Activated CD8-positive, alpha-beta T cell treated with anti-CD3 and anti-CD28 coated beads for 36 hours (primary cell): ENCODE measurements around the gene SYT7. TPM values are rescaled to one million over a fixed set of nuclear protein-coding genes. Genes with fewer than 3 reads are reported as not detected.

Source experiments
- ATAC-seq: fragments of 200-7000 bp; cut with Tn5 transposase; one replicate; pipeline ENCODE4 v1.10.0; 2021; ENCODE audit warnings: mild to moderate bottlenecking, moderate library complexity
- CTCF ChIA-PET: fragments of 350-600 bp; sonication (Branson Sonifier 250); formaldehyde crosslinking; loops from one replicate; lab custom pipeline; 2021; ENCODE audit warnings: antibody characterized with exemption; lab: Charles Lee
- POLR2A ChIA-PET: fragments of 350-600 bp; sonication (Branson Sonifier 250); formaldehyde crosslinking; loops from one replicate; lab custom pipeline; 2021; ENCODE audit warnings: antibody characterized with exemption; lab: Charles Lee
- DNase-seq: peaks from one replicate; pipeline ENCODE4 v3.0.0-alpha.2; 2020
- H3K27ac Mint-ChIP-seq: one replicate; pipeline ENCODE4 v1.8.0; 2021; ENCODE audit warnings: mild to moderate bottlenecking, mixed read lengths
- H3K27me3 Mint-ChIP-seq: one replicate; pipeline ENCODE4 v1.8.0; 2021; ENCODE audit warnings: mixed read lengths
- H3K36me3 Mint-ChIP-seq: one replicate; pipeline ENCODE4 v1.8.0; 2021; ENCODE audit warnings: low read depth, mixed read lengths
- H3K4me1 Mint-ChIP-seq: one replicate; pipeline ENCODE4 v1.8.0; 2021; ENCODE audit warnings: low read depth, mixed read lengths
- H3K4me3 Mint-ChIP-seq: one replicate; pipeline ENCODE4 v1.8.0; 2021; ENCODE audit warnings: mild to moderate bottlenecking, moderate library complexity, mixed read lengths
- H3K9me3 Mint-ChIP-seq: one replicate; pipeline ENCODE4 v1.8.0; 2021; ENCODE audit warnings: mixed read lengths
- intact Hi-C: fragments of 100-400 bp; cut with micrococcal nuclease; formaldehyde crosslinking; loops from one replicate; pipeline ENCODE4 v1.10.0; 2022
- total RNA-seq, 2 experiments: library from RNA; stranded (reverse); gene quantifications; one replicate each; pipeline ENCODE4 v1.2.3, GENCODE V29; 2021
- TF ChIP-seq, protein P1 (sequence below): fragments of 200-600 bp; IDR thresholded peaks from one replicate; pipeline ENCODE4 v1.8.0; 2022; ENCODE audit warnings: antibody characterized with exemption, mild to moderate bottlenecking

SYT7 gene
- total RNA-seq, 2 experiments from 2014 or later: not detected

- TF ChIP-seq, protein P1, sequence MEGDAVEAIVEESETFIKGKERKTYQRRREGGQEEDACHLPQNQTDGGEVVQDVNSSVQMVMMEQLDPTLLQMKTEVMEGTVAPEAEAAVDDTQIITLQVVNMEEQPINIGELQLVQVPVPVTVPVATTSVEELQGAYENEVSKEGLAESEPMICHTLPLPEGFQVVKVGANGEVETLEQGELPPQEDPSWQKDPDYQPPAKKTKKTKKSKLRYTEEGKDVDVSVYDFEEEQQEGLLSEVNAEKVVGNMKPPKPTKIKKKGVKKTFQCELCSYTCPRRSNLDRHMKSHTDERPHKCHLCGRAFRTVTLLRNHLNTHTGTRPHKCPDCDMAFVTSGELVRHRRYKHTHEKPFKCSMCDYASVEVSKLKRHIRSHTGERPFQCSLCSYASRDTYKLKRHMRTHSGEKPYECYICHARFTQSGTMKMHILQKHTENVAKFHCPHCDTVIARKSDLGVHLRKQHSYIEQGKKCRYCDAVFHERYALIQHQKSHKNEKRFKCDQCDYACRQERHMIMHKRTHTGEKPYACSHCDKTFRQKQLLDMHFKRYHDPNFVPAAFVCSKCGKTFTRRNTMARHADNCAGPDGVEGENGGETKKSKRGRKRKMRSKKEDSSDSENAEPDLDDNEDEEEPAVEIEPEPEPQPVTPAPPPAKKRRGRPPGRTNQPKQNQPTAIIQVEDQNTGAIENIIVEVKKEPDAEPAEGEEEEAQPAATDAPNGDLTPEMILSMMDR: no peak
- Mint-ChIP-seq H3K27ac (no peak overlapping the region), H3K4me1 (no peaks in the 10 kb centered on the region), H3K4me3 (no peak overlapping the region), H3K36me3 (no peaks in the 10 kb centered on the region), H3K27me3 (peaks cover 18% of the 10 kb centered on the region), H3K9me3 (no peaks in the 10 kb centered on the region)
- ATAC-seq (no peak), DNase-seq (no peak)
- intact Hi-C loops: loop anchor here (10.0 kb wide), 1 partner anchor 97 kb away; no protein-coding TSS in a partner anchor
- POLR2A ChIA-PET: no interaction called here
- CTCF ChIA-PET: no interaction called here
Observed at GRCh38 chr11:61537326-61537725, 43.5 kb downstream of the SYT7 start.

DNA sequence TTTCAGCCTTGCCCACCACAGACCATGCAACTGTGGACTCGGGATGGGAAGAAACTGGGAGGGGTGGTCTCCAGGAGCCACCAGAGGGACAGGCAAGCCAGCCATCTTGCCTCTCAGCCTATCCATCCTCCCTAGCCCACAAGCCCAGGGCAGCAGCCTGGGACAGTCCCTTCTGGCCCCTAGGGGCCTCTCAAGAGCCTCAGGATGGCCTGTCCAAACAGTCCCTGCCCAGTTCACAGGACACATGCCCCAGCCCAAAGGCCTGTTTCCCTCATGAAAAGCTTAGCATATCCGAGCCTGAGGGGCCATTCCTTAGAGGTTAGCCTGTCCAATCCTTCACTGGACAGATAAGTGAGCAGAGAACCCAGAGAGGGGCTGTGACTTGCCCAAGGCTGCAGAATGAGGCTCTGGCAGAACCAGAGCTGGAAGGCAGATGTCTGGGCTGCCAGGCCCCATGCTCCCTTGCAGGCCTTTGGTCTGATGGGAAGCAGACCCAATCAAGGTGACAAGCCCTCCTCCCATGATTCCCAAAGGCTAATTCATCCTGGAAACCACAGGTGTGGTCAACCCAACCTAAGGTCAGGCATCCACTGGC lies 44.1 kb downstream of the SYT7 start:
- CTCF ChIA-PET: no interaction called here
- H3K27me3 Mint-ChIP-seq: peaks cover 17% of the 10 kb centered on the region
- POLR2A ChIA-PET: no interaction called here

DNA sequence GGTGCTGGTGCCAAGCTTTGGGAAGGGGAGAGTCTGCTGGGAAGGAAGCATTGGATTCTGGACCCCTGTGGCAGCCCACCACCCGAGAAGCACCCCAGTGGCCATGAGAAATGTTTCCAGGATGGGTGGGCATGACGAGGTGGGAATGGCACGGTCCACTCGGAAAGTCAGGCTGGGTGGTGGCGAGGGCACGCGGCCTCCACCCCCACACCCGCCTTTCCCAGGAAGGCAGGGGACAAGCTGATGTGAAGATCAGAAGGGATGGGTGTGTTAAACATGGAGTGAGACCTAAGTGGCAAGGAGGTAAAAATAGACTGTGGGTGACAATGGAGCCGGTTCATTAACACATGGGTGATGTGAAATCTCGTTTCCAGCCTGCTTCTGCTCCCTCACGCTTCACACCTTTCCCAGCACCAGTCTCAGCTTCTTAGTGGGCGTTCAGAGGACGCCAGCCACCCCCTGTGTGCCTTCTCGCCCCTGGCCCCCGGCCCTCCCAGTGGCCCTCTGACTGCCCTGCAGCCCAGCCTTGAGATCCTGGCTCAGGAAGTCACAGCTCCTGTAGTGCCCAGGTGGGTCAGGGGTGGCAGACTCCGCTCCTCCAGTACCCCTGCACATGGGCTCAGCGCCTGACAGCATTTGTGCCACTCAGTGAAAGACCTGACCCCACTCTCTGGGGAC lies 44.7 kb downstream of the SYT7 start:
- H3K27me3 Mint-ChIP-seq: peaks cover 13% of the 10 kb centered on the region
- no peak for DNase-seq
- H3K4me1 Mint-ChIP-seq: no peaks in the 10 kb centered on the region
- intact Hi-C loops: loop anchor here (10.0 kb wide), 1 partner anchor 99 kb away; no protein-coding TSS in a partner anchor
- H3K9me3 Mint-ChIP-seq: no peaks in the 10 kb centered on the region
- ChIA-PET POLR2A (no interaction called here), CTCF (no interaction called here)
- no peak overlapping the region for H3K27ac Mint-ChIP-seq
- TF ChIP-seq, protein P1: no peak
- H3K36me3 Mint-ChIP-seq: no peaks in the 10 kb centered on the region
- ATAC-seq: no peak
- no peak overlapping the region for H3K4me3 Mint-ChIP-seq

More for the DNA sequence above, 44.1 kb downstream of the SYT7 start:
- no peaks in the 10 kb centered on the region for H3K4me1 Mint-ChIP-seq
- H3K36me3 Mint-ChIP-seq: no peaks in the 10 kb centered on the region
- TF ChIP-seq, protein P1: no peak
- H3K4me3 Mint-ChIP-seq: no peak overlapping the region
- H3K27ac Mint-ChIP-seq: no peak overlapping the region
- DNase-seq (no peak), ATAC-seq (no peak)
- H3K9me3 Mint-ChIP-seq: no peaks in the 10 kb centered on the region
- intact Hi-C loops: loop anchor here (10.0 kb wide), 1 partner anchor 98 kb away; no protein-coding TSS in a partner anchor

GRCh38 chr11:61534933-61535839 lies 45.7 kb downstream of the SYT7 start:
- CTCF ChIA-PET: no interaction called here
- DNase-seq (no peak), ATAC-seq (no peak)
- H3K9me3 Mint-ChIP-seq: no peaks in the 10 kb centered on the region
- no peaks in the 10 kb centered on the region for H3K4me1 Mint-ChIP-seq
- intact Hi-C loops: loop anchor here (10.0 kb wide), 1 partner anchor 100 kb away; no protein-coding TSS in a partner anchor
- H3K36me3 Mint-ChIP-seq: no peaks in the 10 kb centered on the region
- no peak overlapping the region for H3K4me3 Mint-ChIP-seq
- POLR2A ChIA-PET: no interaction called here
- TF ChIP-seq, protein P1: no peak
- peaks cover 13% of the 10 kb centered on the region for H3K27me3 Mint-ChIP-seq
- no peak overlapping the region for H3K27ac Mint-ChIP-seq
